Osteocyte (in vitro differentiated cells): ENCODE data around the gene CTSG. TPM values are rescaled to one million over a fixed set of nuclear protein-coding genes. Genes with fewer than 3 reads are reported as not detected.

Source experiments
- total RNA-seq: library from RNA; stranded (reverse); gene quantifications from 2 replicates; pipeline ENCODE4 v1.2.1, GENCODE V29; 2021

The CTSG gene
- total RNA-seq, 1 donor from 2014 or later, result not detected

Other genes with a start within 250 kb of the CTSG start
- gene ADCY4, start 241.2 kb downstream of the CTSG start, total RNA-seq, result 25.3 and 26.5 TPM in 2 replicates
- 0.78 and 1.3 TPM in 2 replicates for gene RIPK3, start 236.3 kb downstream of the CTSG start, total RNA-seq
- gene NFATC4, start 208.1 kb downstream of the CTSG start, total RNA-seq, result 197 and 223 TPM in 2 replicates
- gene NYNRIN, start 177.2 kb downstream of the CTSG start, total RNA-seq, result 39.6 and 40.2 TPM in 2 replicates
- 5.5 and 6.1 TPM in 2 replicates for gene CBLN3, start 146.6 kb downstream of the CTSG start, total RNA-seq
- gene KHNYN, start 146.3 kb downstream of the CTSG start, total RNA-seq, result 59.9 and 60.9 TPM in 2 replicates
- gene SDR39U1, start 133.5 kb downstream of the CTSG start, total RNA-seq, result 53.9 and 54.6 TPM in 2 replicates
- gene CMA1, start 68.0 kb downstream of the CTSG start, total RNA-seq, result not detected in 2 replicates
- gene GZMH, start 33.4 kb upstream of the CTSG start, total RNA-seq, result not detected in 2 replicates
- gene GZMB, start 57.9 kb upstream of the CTSG start, total RNA-seq, result not detected in 2 replicates